DMS153 (cell line): ENCODE measurements around the gene PLPPR4.
"Not testable (repeated sequence)": the region's sequence is repeated elsewhere in the genome, so short reads cannot be mapped to it uniquely, and the experiment has no call there.

ENCODE experiments used
- DNase-seq: peaks from one replicate; lab custom pipeline; 2025; lab: John Stamatoyannopoulos, UW

The PLPPR4 gene

GRCh38 chr1:99269321-99269720, 5.0 kb downstream of the PLPPR4 start:
- no peak for DNase-seq

GRCh38 chr1:99270646-99271045, 6.4 kb downstream of the PLPPR4 start:
- no peak for DNase-seq

GRCh38 chr1:99271249-99271648, 7.0 kb downstream of the PLPPR4 start:
- no peak for DNase-seq

- no peak for DNase-seq
Measured at GRCh38 chr1:99277066-99277465, 12.8 kb downstream of the PLPPR4 start.

GRCh38 chr1:99279525-99279924, 15.2 kb downstream of the PLPPR4 start:
- no peak for DNase-seq

GRCh38 chr1:99281105-99281504, 16.8 kb downstream of the PLPPR4 start:
- DNase-seq: no peak

GRCh38 chr1:99282536-99282935, 18.2 kb downstream of the PLPPR4 start:
- DNase-seq: no peak

- DNase-seq: not testable (repeated sequence)
Measured at GRCh38 chr1:99283521-99283920, 19.2 kb downstream of the PLPPR4 start.

- DNase-seq: no peak
Measured at GRCh38 chr1:99292886-99293285, 28.6 kb downstream of the PLPPR4 start.

- no peak for DNase-seq
Measured at GRCh38 chr1:99297923-99298322, 33.6 kb downstream of the PLPPR4 start.

- DNase-seq: no peak
Measured at GRCh38 chr1:99304725-99305282, 40.5 kb downstream of the PLPPR4 start.

GRCh38 chr1:99305626-99306025, 41.3 kb downstream of the PLPPR4 start:
- no peak for DNase-seq

GRCh38 chr1:99306056-99306455, 41.8 kb downstream of the PLPPR4 start:
- DNase-seq: no peak

GRCh38 chr1:99306644-99307043, 42.4 kb downstream of the PLPPR4 start:
- no peak for DNase-seq

GRCh38 chr1:99315305-99315704, 51.0 kb downstream of the PLPPR4 start:
- no peak for DNase-seq

GRCh38 chr1:99326215-99326949, 62.1 kb downstream of the PLPPR4 start:
- DNase-seq: no peak

- peak; percentile 81 for DNase-seq
Measured at GRCh38 chr1:99327357-99327756, 63.1 kb downstream of the PLPPR4 start.

- DNase-seq: no peak
Measured at GRCh38 chr1:99328171-99328570, 63.9 kb downstream of the PLPPR4 start.

GRCh38 chr1:99331083-99331482, 66.8 kb downstream of the PLPPR4 start:
- DNase-seq: no peak

GRCh38 chr1:99331636-99332035, 67.3 kb downstream of the PLPPR4 start:
- DNase-seq: no peak

- DNase-seq: no peak
Measured at GRCh38 chr1:99332561-99332960, 68.3 kb downstream of the PLPPR4 start.

- no peak for DNase-seq
Measured at GRCh38 chr1:99334991-99335390, 70.7 kb downstream of the PLPPR4 start.

- DNase-seq: no peak
Measured at GRCh38 chr1:99347041-99347684, 82.9 kb downstream of the PLPPR4 start.
